Measurements from ENCODE around the gene RUFY1. TPM values are rescaled to one million over a fixed set of nuclear protein-coding genes. Genes with fewer than 3 reads are reported as not detected.

The RUFY1 gene
- total and polyA plus RNA-seq, 9 of the 15 experiments (the other 6 are each of a cell fraction or from before 2014, with no cell fraction given), result 5.0 to 41.7 (median 29.6) TPM

GRCh38 chr5:179619776-179620175 is 69.4 kb downstream of the RUFY1 start (continued):
- TF ChIP-seq TEAD2 (tag; IDR thresholded peaks at IDR 0.05) (no peak), E2F5 (CRISPR knock-in tag; IDR thresholded peaks at IDR 0.05) (no peak), GABPB2 (CRISPR knock-in tag; conservative IDR thresholded peaks at IDR 0.05) (no peak)

GRCh38 chr5:179620293-179620692 is 69.9 kb downstream of the RUFY1 start:
- H3K4me2 ChIP-seq (ENCODE audit: insufficient read depth, low read length), result peak overlapping the region; percentile 85
- BruUV-seq (replicated peaks), result no TSS peak
- in situ Hi-C loops (cut with MboI), result no loop called here
- peak overlapping the region in 1 of 2 experiments; percentile 62; a peak in 2 of 4 replicates for H3K9ac ChIP-seq (ENCODE audit: insufficient read depth in 1 of 2, low read depth in 2 of 2, low read length in 2 of 2)
- FAIRE-seq, result no peak
- peaks cover 22 to 50% of the 10 kb centered on the region in 2 experiments for H3K4me1 ChIP-seq (replicated peaks in 1 of 2; ENCODE audit: control insufficient read depth in 2 of 2, insufficient read depth in 2 of 2, low read length in 2 of 2)
- POLR2A ChIA-PET, result interaction anchor here (2.3 to 6.6 kb wide), 2 partner anchors 10 to 61 kb away, joined by 7 to 181 read pairs; partner anchors contain the start of gene CBY3
- intact Hi-C loops (cut with micrococcal nuclease), result loop anchor here (5.0 kb wide), 2 partner anchors 68 to 202 kb away; partner anchors contain the start of genes RUFY1 and SQSTM1
- CTCF ChIA-PET (ENCODE audit: low intra/inter-chr PET ratio), result interaction anchor here (0.6 kb wide), 1 partner anchor 59 kb away, joined by 3 read pairs; no protein-coding TSS in a partner anchor
- no peak for DNase-seq (ENCODE audit: extremely low read depth in 1 of 4, low spot score in 3 of 4)
- no peak for ATAC-seq
- peak overlapping the region; percentile 95 for H3K4me3 ChIP-seq
- H3K27ac ChIP-seq (ENCODE audit: extremely low read depth, low read depth, low read length), result peak overlapping the region; percentile 33
- peaks cover 73% of the 10 kb centered on the region for H3K36me3 ChIP-seq (ENCODE audit: control insufficient read depth, insufficient read depth, low read length)
- H3K9me3 ChIP-seq (replicated peaks; ENCODE audit: control insufficient read depth, insufficient read depth, low read depth, low read length), result no peaks in the 10 kb centered on the region
- H2AFZ ChIP-seq (ENCODE audit: low read depth, low read length), result no peak overlapping the region
- 5% methylated on average over 3 of the region's 3 CpGs for WGBS (ENCODE audit: insufficient coverage, low coverage, missing lambda C conversion rate)
- H3K9me1 ChIP-seq (ENCODE audit: control insufficient read depth, insufficient read depth, low read length), result no peaks in the 10 kb centered on the region
- peaks cover 92% of the 10 kb centered on the region for H3K79me2 ChIP-seq (ENCODE audit: control insufficient read depth, insufficient read depth, low read length)
- no peaks in the 10 kb centered on the region for H3K27me3 ChIP-seq (ENCODE audit: control insufficient read depth in 2 of 2, insufficient read depth in 2 of 2, low read length in 2 of 2)
- H4K20me1 ChIP-seq (replicated peaks; ENCODE audit: control insufficient read depth, insufficient read depth, low read length), result peaks cover 62% of the 10 kb centered on the region
- TF ChIP-seq RBBP5 (IDR thresholded peaks at IDR 0.05; ENCODE audit: borderline replicate concordance, insufficient read depth, low read length, poor library complexity, severe bottlenecking) (no peak), TFE3 (CRISPR knock-in tag; IDR thresholded peaks at IDR 0.05) (peak; percentile 92), USF2 (CRISPR knock-in tag; IDR thresholded peaks at IDR 0.05) (peak; percentile 23; the same call in 1 of the 2 replicates), ZNF445 (CRISPR knock-in tag; IDR thresholded peaks at IDR 0.05; ENCODE audit: low read depth) (peak; percentile 67), ATF1 (CRISPR knock-in tag; IDR thresholded peaks at IDR 0.05) (no peak), ATF1 (tag; IDR thresholded peaks at IDR 0.05) (no peak), CEBPB (tag; IDR thresholded peaks at IDR 0.05) (peak; percentile 67), ZNF766 (CRISPR knock-in tag; conservative IDR thresholded peaks at IDR 0.05) (no peak), CEBPG (CRISPR knock-in tag; IDR thresholded peaks at IDR 0.05) (no peak), CEBPG (tag; conservative IDR thresholded peaks at IDR 0.05 in 1 of 2, IDR thresholded peaks at IDR 0.05 in 1 of 2) (peak in 1 of 2 experiments; percentile 11; a peak in 1 of 4 replicates), XRCC5 (IDR thresholded peaks at IDR 0.05; ENCODE audit: low read depth, low read length) (no peak), TEAD4 (IDR thresholded peaks at IDR 0.05; ENCODE audit: low read length) (no peak), TEAD4 (CRISPR knock-in tag; IDR thresholded peaks at IDR 0.05; ENCODE audit: borderline replicate concordance) (no peak), ZNF263 (CRISPR knock-in tag; IDR thresholded peaks at IDR 0.05; ENCODE audit: borderline replicate concordance) (no peak), ZZZ3 (IDR thresholded peaks at IDR 0.05) (no peak), ZNF436 (CRISPR knock-in tag; IDR thresholded peaks at IDR 0.05) (0 out of 2 replicates have a peak, but pooled peaks have one; percentile 9), MEIS2 (IDR thresholded peaks at IDR 0.05; ENCODE audit: partially characterized antibody) (peak; percentile 25)
